ENCODE data around the gene MBOAT7. TPM values are rescaled to one million over a fixed set of nuclear protein-coding genes. Genes with fewer than 3 reads are reported as not detected.
"Not testable (repeated sequence)": the region's sequence is repeated elsewhere in the genome, so short reads cannot be mapped to it uniquely, and the experiment has no call there.

Gene MBOAT7
- total RNA-seq, 1 donor from 2014 or later, result 65.5 TPM

DNA sequence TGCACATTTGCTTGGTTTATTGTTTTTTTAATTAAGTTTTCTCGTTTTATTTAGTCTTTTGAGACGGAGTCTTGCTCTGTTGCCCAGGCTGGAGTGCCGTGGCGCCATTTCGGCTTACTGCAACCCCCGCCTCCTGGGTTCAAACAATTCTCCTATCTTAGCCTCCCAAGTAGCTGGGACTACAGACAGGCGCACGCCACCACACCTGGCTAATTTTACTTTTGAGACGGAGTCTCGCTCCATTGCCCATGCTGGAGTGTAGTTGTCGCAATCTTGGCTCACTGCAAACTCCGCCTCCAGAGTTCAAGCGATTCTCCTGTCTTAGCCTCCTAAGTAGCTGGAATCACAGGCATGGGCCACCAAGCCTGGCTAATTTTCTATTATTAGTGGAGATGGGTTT lies 12.6 kb upstream of the MBOAT7 start:
- H3K27me3 ChIP-seq (ENCODE audit: low read depth), result no peaks in the 10 kb centered on the region
- no peak for DNase-seq
- H3K27ac ChIP-seq, result peak overlapping the region; percentile 89
- no peaks in the 10 kb centered on the region for H3K9me3 ChIP-seq
- no peak for ATAC-seq
- intact Hi-C loops (cut with DNase I), result no loop called here
- peak overlapping the region; percentile 69 for H3K4me3 ChIP-seq
- TF ChIP-seq CTCF (IDR thresholded peaks at IDR 0.05), result no peak
- H3K4me1 ChIP-seq, result peaks cover 65% of the 10 kb centered on the region
- H3K36me3 ChIP-seq, result peaks cover 57% of the 10 kb centered on the region

DNA sequence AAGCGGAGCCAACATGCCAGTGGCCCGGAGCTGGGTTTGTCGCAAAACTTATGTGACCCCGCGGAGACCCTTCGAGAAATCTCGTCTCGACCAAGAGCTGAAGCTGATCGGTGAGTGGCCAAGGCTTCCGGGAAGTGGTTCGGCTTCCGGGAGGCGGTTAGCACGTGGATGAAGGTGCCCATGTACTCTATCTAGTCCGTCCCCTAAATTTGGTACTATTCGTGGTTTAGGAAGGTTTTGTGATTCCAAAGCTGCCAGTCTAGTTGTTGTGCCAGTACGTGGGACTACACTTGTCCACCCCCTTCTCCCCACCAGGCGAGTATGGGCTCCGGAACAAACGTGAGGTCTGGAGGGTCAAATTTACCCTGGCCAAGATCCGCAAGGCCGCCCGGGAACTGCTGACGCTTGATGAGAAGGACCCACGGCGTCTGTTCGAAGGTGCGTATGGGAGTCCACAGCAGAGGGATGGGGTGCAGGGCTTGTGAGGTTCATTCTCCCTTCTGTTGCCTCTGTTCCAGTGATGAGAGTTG lies 11.9 kb upstream of the MBOAT7 start:
- Histone ChIP-seq H3K27me3 (ENCODE audit: low read depth) (no peaks in the 10 kb centered on the region), H3K36me3 (peaks cover 50% of the 10 kb centered on the region), H3K27ac (peak overlapping the region; percentile 89), H3K9me3 (no peaks in the 10 kb centered on the region), H3K4me3 (peak overlapping the region; percentile 69), H3K4me1 (peaks cover 57% of the 10 kb centered on the region)
- intact Hi-C loops (cut with DNase I), result no loop called here
- DNase-seq (no peak), ATAC-seq (peak; percentile 1 to 2)
- TF ChIP-seq CTCF (IDR thresholded peaks at IDR 0.05), result no peak

DNA sequence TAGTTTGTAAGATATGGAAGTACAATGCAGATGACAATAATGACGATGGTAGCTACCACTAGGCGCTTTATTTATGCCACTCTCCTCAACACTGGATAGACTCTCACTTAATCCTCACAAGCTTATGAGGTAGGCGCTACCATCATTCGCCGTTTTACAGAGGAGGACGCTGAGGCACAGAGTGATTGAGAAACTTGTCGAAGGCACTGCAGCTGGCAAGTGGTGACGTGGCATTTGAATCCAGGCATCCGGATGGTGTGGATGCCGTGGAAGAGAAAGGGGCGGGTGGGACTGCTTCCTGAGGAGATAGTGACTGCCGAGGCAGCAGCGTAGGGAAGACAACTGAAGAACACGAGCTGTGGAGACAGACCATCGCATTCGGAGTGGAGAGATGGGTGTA lies 10.0 kb upstream of the MBOAT7 start:
- peaks cover 39% of the 10 kb centered on the region for H3K4me1 ChIP-seq
- TF ChIP-seq CTCF (IDR thresholded peaks at IDR 0.05), result no peak
- H3K27ac ChIP-seq, result no peak overlapping the region
- ATAC-seq (no peak), DNase-seq (no peak)
- H3K9me3 ChIP-seq, result no peaks in the 10 kb centered on the region
- peaks cover 43% of the 10 kb centered on the region for H3K36me3 ChIP-seq
- intact Hi-C loops (cut with DNase I), result no loop called here
- H3K4me3 ChIP-seq, result no peak overlapping the region
- H3K27me3 ChIP-seq (ENCODE audit: low read depth), result no peaks in the 10 kb centered on the region

GRCh38 chr19:54197121-54197520 lies 7.7 kb upstream of the MBOAT7 start:
- H3K4me3 ChIP-seq, result no peak overlapping the region
- no peak overlapping the region for H3K27ac ChIP-seq
- intact Hi-C loops (cut with DNase I), result no loop called here
- no peaks in the 10 kb centered on the region for H3K27me3 ChIP-seq (ENCODE audit: low read depth)
- DNase-seq, result no peak
- H3K9me3 ChIP-seq, result no peaks in the 10 kb centered on the region
- peaks cover 20% of the 10 kb centered on the region for H3K4me1 ChIP-seq
- H3K36me3 ChIP-seq, result peaks cover 43% of the 10 kb centered on the region
- no peak for TF ChIP-seq CTCF (IDR thresholded peaks at IDR 0.05)
- ATAC-seq, result no peak

DNA sequence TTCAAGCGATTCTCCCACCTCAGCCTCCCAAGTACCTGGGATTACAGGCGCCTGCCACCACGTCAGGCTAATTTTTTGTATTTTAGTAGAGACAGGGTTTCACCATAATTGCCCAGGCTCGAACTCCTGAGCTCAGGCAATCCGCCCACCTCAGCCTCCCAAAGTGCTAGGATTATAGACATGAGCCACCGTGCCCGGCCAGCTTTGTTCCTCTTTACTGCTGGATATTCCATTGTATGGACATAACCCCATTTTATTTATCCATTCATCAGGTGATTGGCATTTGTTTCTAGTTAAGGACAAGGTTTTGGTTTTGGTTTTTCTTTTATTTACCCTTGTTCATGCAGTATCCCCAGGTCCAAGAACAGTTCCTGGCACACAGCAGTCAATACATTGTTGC lies 7.2 kb upstream of the MBOAT7 start:
- DNase-seq, result no peak
- no peak for ATAC-seq
- H3K36me3 ChIP-seq, result peaks cover 39% of the 10 kb centered on the region
- H3K9me3 ChIP-seq, result no peaks in the 10 kb centered on the region
- no peak overlapping the region for H3K4me3 ChIP-seq
- no peak overlapping the region for H3K27ac ChIP-seq
- intact Hi-C loops (cut with DNase I), result no loop called here
- peaks cover 20% of the 10 kb centered on the region for H3K4me1 ChIP-seq
- TF ChIP-seq CTCF (IDR thresholded peaks at IDR 0.05), result no peak
- H3K27me3 ChIP-seq (ENCODE audit: low read depth), result no peaks in the 10 kb centered on the region

GRCh38 chr19:54194463-54194862 lies 5.1 kb upstream of the MBOAT7 start:
- peaks cover 11% of the 10 kb centered on the region for H3K4me1 ChIP-seq
- H3K4me3 ChIP-seq; DNase-seq; ATAC-seq; H3K27ac ChIP-seq; intact Hi-C loops (cut with DNase I); H3K27me3 ChIP-seq (ENCODE audit: low read depth); H3K9me3 ChIP-seq: not testable (repeated sequence)
- peaks cover 36% of the 10 kb centered on the region for H3K36me3 ChIP-seq

Data from lower lobe of right lung (tissue), 2 donors.